Cortex of kidney (tissue), 1 donor: ENCODE measurements around the gene MIOS.

Source experiments
- DNase-seq: peaks from one replicate; lab custom pipeline; 2025; lab: John Stamatoyannopoulos, UW

The MIOS gene

DNA sequence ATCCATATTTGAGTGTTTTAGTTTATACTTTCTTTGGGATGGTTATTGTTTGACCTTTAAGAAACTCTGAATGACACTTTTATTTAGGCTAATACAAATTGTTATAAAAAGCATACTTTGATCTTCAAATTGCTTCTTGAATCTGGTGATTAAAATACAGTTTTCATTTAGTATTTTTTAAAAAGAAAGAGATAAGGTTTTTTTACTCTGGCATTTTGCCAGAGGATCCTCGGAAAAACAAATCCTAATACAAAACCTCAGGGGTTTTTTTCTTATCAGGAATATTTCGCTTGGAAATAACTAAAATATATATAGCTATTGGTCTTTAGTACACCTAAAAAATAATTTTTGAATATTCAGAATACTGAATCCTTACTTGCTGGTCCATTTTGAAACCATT is 17.0 kb downstream of the MIOS start:
- no peak for DNase-seq

DNA sequence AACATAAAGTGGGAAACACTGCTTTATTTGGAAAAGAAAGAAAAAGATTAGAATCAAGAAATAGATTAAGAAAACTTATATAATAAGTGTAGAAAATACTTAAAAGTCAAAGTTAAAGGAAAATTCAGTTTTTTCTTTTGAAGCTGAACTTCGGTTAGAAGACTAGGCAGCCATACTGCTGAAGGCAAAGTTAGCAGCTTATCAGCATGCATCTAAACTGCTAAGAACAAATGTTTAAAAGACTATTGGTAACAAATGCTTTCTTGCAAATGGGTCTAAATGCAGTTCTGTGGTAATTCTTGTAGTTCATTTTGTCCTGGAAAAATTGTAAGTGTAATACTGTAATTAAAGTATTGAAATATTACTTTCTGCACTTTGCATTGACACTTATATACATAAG is 18.0 kb downstream of the MIOS start:
- DNase-seq = no peak

DNA sequence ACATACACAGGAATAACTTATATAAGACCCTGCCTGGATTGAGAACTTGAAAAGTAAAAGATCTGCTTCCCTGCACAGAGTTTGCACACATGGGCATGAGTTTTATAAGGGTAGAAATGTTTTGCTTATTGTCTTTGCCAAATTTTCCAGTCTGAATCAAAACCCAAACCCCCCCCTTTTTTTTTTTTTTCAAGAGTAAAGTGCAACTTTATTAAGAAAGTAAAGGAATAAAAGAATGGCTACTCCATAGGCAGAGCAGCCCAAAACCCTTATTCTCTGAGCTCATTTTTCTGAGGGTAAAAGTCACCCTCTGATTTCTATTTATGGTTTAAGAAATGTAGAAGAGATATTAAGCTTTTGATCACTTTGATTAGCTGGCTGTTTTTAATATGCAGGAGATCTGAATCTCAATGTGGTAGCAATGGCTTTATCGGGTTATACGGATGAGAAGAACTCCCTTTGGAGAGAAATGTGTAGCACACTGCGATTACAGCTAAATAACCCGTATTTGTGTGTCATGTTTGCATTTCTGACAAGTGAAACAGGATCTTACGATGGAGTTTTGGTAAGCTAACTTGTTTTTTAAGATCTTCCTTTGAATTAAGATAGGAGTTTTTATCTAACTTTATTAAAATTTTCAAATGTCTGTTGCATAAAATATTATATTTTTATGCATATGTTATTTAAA is 18.7 kb downstream of the MIOS start:
- DNase-seq = no peak

- no peak for DNase-seq
Observed at GRCh38 chr7:7595451-7595850, 28.8 kb downstream of the MIOS start.

GRCh38 chr7:7596176-7596575 is 29.5 kb downstream of the MIOS start:
- no peak for DNase-seq

- DNase-seq = no peak
Observed at GRCh38 chr7:7607010-7607409, 40.3 kb downstream of the MIOS start.

GRCh38 chr7:7609330-7609729 is 42.6 kb downstream of the MIOS start:
- no peak for DNase-seq

- DNase-seq = no peak
Observed at GRCh38 chr7:7612519-7612918, 45.8 kb downstream of the MIOS start.

DNA sequence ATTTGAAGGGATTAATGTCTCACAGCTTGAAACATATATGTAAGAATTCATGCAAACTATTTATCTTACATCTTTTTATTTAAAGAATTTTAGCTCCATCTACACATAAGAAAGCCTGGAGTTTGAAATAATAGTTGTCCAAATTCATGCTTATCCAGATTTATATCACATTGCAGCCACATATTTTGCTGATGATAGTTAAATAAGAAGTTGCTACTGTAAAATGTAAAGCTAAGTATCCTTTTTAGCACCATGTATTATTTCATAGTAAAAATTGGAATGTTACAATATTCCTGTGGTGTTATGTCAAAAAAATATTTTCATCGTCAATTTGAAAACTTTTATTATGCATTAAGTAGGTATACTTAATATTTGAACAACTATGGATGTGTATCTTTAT is 46.5 kb downstream of the MIOS start:
- DNase-seq = no peak

DNA sequence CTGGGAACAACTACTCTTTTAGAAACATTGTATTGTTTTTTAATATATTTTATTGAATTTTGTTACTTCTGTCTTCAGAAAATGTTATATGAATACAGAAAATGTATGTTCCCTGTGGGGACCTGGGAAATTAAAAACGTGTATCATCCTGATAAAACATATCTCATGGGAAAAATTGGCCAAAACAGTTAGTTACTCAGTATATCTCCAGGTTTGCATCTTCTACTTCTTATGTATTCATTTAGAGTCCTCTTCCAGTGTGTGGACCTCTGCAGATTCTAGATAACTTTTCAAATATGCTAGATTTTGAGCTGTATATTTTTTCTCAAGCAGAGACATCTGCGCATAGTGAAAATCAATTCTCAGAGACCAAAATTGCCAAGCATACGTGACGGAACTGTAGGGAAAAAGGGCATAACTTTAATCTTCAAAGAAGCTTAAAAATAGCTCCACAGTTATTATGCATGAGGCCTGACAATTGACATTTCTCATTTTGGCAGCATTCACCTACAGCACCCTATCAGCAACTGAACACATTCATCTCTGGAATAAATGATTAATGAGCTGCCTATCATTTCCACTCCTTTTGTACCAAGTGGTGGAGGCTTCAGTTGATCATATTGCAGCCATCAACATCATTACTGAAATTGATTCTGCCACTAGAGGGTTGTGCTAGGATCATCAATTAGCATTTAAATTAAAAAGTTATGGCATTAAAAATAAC is 47.5 kb downstream of the MIOS start:
- no peak for DNase-seq

DNA sequence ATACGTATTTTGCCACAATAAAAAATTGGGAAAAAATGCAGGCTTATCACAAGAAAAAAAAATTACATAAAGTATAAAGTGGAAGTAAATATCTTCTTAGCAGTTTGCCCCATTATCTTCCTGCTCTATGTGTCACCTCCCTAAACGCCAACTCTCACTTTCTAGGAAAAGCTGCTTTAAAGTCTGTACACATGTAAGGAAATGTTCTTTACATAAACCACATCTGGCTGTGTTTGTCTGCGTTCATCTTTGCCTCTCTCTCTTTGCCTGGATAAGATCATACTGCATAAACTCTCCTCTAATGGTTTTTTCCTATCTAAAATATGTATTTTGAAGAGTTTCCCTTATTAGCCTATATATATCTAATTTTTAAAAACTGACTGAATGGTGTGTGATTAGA is 50.9 kb downstream of the MIOS start:
- DNase-seq = no peak

DNA sequence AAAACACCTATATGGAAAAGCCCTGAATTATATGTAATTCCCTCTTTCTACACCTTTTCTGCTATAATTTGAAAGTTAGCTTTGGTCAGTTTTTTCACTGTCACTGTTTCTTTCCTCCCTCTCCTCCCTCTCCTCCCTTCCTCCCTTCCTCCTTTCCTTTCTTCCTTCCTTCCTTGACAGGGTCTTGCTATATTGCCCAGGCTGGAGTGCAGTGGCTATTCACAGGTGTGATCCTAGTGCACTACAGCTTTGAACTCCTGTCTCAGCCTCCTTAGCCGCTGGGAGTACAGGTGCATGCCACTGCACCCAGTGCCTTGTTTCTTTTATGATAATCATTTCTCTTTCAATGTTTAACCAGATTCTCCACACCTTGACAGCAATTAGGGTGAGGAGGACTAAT is 51.7 kb downstream of the MIOS start:
- DNase-seq = no peak

DNA sequence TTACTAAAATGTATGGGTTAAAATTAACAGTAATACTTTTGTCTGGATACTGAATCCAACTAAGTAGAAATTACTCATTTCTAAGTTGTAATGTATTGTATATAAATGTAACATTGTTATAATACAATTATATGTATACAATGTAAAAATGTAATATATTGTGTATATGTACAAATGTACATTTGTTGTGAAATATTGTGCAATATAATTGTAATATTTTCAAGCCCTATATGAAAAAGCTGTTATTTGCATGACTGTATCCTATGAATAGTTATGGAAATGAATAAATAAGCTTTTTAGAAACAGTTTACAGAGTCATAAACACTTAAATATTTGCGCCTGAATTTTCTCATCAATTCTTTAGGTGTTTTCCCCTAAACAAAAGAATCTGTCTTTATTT is 53.6 kb downstream of the MIOS start:
- DNase-seq = no peak

DNA sequence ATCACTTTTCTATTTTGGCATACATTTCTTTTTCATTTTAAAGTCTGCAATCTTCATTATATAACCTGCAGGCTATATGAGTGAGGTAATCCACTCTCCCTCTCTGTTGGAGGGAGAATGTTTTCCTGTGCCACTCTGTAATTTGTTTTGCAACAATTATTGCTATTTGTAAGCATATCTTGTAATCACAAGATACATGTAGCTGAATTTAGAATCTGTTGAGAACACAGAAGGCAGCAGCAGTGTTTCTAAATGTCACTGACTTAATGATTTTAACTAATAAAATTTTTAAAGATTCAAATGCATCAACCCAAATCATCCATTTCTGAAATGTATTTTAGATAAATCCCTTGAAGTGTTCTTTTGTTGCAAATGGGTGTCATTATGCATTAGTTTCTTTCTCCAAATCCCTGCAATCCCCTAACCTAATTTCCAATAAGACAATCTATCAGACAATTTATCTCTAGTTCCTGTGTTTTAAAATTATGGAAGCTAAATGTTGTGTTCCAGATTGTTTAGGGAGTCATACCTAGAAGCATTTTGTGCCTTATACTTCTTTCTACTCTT is 54.0 kb downstream of the MIOS start:
- DNase-seq = no peak

DNA sequence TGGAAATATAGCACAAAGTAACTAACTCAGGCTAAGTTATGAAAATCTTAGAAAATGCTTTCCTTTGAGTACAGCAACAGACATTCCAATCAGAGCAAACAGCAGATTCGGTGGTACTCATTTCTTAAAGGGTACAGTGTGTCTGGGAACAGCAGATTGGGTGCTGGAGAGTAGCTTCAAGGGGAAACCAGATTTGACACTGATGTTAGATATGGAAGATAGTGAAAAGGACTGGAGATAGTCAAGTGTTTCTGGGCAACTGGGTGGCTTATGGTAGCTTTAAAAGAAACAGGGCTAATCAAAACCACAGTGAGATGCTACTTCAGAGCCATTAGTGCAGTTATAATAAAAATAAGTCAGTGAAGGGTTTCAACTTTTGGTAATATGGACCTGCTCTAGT is 61.8 kb downstream of the MIOS start:
- DNase-seq = no peak

GRCh38 chr7:7630626-7631329 is 64.1 kb downstream of the MIOS start:
- DNase-seq = no peak

DNA sequence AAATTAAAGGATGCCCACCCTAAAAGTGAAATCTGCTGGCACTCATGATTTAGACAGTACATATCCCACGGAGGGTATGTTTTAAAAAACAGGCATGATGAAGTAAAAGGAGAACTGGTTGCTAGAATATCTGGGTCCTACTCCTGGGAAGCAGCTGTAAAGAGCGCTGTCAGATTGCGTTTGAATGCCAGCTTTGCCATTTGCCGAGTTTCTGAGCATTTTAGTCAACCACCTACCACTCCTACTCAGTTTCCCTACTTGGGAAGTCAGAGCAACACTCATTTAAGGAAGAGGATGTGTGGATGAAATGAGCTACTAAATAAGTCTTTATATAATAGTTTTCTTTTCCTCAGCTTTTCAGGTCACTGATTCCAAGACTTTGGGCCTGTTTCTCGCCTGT is 72.7 kb downstream of the MIOS start:
- no peak for DNase-seq

DNA sequence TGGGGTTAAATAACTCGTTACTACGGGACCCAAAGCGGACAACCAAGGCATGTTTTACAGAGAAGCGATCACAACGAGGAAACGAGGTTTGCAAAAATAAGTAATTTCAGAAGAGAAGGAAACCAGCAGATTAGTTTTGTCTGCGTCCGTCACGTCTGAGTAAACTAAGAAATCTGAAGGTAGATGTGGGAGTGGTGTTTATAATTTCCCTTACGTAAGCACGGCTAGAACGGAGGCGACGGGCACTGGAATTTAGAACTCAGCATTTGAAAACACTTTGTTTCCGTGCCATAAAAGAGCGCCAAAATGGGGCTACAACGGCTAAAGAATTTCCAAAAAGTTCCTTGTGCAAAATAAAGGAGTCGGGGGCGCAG is 73.2 kb downstream of the MIOS start:
- no peak for DNase-seq

GRCh38 chr7:7640221-7641128 is 73.8 kb downstream of the MIOS start, which contains the start of gene UMAD1:
Gene UMAD1 (plus strand): TSS chr7:7640752. CDS start chr7:7673372, 32,620 bp downstream.
- DNase-seq = peak; percentile 94

DNA sequence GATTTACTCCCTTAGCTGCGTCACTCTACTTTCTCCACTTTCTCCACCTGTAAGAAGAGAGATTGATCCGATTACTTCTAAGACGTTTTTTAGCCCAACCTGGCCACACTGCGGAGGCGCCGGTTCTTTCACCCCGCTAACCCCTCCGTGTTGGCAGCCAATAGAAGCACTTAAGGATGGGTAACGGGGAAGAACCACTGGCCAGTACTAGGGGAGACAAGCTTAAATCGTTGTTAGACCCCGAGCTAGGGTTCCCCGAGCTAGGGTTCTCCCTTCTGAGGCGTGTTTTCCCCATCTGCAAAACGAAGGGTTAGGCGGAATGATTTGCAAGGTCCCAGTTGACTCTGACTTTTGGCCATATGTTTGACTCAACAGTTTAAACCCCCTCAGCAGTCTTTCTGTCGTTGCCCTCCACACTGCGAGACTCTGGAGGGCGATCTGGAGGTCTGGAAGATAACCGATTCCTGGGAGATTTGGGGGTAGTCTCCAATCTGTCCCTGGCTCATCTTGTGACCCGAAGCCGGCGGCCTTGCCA is 74.5 kb downstream of the MIOS start:
- no peak for DNase-seq

GRCh38 chr7:7642081-7642480 is 75.4 kb downstream of the MIOS start:
- DNase-seq = no peak
